A673 (cell line): ENCODE results near the gene USP12.

ENCODE experiments used
- CTCF ChIP-seq: fragments of 300-800, 200-600 bp; sonication (generic); conservative IDR thresholded peaks from 2 replicates; pipeline ENCODE4 v1.5.1; 2017; ENCODE audit warnings: low read depth, mild to moderate bottlenecking, antibody characterized with exemption, low read length, moderate library complexity, mixed read lengths
- EZH2 ChIP-seq: fragments of 200-600 bp; sonication (generic); IDR thresholded peaks from 2 replicates; pipeline ENCODE4 v1.6.1; 2017; ENCODE audit warnings: borderline replicate concordance, low read depth, mild to moderate bottlenecking, mixed read lengths, antibody characterized with exemption, low read length; ENCODE audit not compliant: poor library complexity, severe bottlenecking

- no peak for TF ChIP-seq CTCF
- TF ChIP-seq EZH2: no peak
Measured at GRCh38 chr13:27101289-27101688, 70.3 kb downstream of the USP12 start.
